ENCODE data around the gene FLNB. TPM values are rescaled to one million over a fixed set of nuclear protein-coding genes. Genes with fewer than 3 reads are reported as not detected.

FLNB gene
- polyA plus RNA-seq, 3 donors = 0.47 to 4.0 (median 2.1) TPM

- no peak overlapping the region for H3K4me2 ChIP-seq (replicated peaks; ENCODE audit: extremely low read depth, low read length, poor library complexity, severe bottlenecking)
- H3K27me3 Mint-ChIP-seq (ENCODE audit: low read depth in 3 of 3) = no peaks in the 10 kb centered on the region
- H3K27me3 ChIP-seq (ENCODE audit: control insufficient read depth in 2 of 2, insufficient read depth in 2 of 2, low read length in 2 of 2) = no peaks in the 10 kb centered on the region
- H3K9ac ChIP-seq (ENCODE audit: insufficient read depth, low read length, poor library complexity, severe bottlenecking) = no peak overlapping the region
- no peak overlapping the region for H3K27ac Mint-ChIP-seq
- H3K4me1 Mint-ChIP-seq = peaks cover 23% of the 10 kb centered on the region
- H3K9me3 ChIP-seq (replicated peaks in 1 of 2; ENCODE audit: control insufficient read depth in 1 of 2, insufficient read depth in 1 of 2, low read length in 2 of 2) = no peaks in the 10 kb centered on the region
- intact Hi-C loops (cut with micrococcal nuclease) = no loop called here
- no peaks in the 10 kb centered on the region for H3K4me1 ChIP-seq (ENCODE audit: control insufficient read depth in 1 of 2, insufficient read depth in 2 of 2, low read length in 2 of 2)
- peaks cover 0 to 4% of the 10 kb centered on the region in 2 donors for H3K36me3 Mint-ChIP-seq
- WGBS (ENCODE audit: insufficient coverage) = 83% methylated on average over 1 of the region's 3 CpGs
- no peak for TF ChIP-seq CTCF (IDR thresholded peaks at IDR 0.05)
- H3K27ac ChIP-seq (ENCODE audit: low read depth in 1 of 2, low read length in 2 of 2) = no peak overlapping the region
- H3K36me3 ChIP-seq (replicated peaks in 1 of 2; ENCODE audit: control insufficient read depth in 1 of 2, insufficient read depth in 2 of 2, low read length in 2 of 2) = no peaks in the 10 kb centered on the region
- no peak overlapping the region for H3K4me3 ChIP-seq (replicated peaks in 1 of 3; ENCODE audit: low read depth in 2 of 3, low read length in 3 of 3)
- H3K79me2 ChIP-seq (ENCODE audit: insufficient read depth, low read length) = peaks cover 68% of the 10 kb centered on the region
- H4K20me1 ChIP-seq (ENCODE audit: insufficient read depth, low read length) = no peaks in the 10 kb centered on the region
- H2AFZ ChIP-seq (ENCODE audit: insufficient read depth, low read depth, low read length, poor library complexity, severe bottlenecking) = no peak overlapping the region
- DNase-seq = no peak
- H3K4me3 Mint-ChIP-seq = no peak overlapping the region
- H3K9me3 Mint-ChIP-seq = no peaks in the 10 kb centered on the region
These were observed 14.3 kb downstream of the FLNB start for GRCh38 chr3:58022490-58022889.

DNA sequence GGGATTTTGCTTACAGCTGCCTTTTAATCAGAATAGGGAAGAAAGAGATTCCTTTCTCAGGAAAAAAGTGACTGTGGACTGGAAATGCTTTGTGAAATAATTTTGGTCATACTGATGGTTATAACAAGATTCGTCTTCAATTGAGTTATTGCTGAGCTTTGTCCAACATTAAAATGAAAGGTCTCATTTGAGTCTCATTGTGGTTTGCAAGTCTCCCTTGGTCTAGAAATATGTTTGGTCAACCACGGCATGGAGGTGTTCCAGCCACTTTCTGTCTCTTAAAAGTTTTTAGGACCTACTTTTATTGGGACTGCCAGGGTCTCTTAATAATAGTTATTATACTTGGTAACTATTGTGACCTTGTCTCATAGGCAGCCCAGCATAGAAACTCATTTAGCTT, 15.3 kb downstream of the FLNB start:
- Mint-ChIP-seq H3K27ac (no peak overlapping the region), H3K4me1 (peaks cover 18% of the 10 kb centered on the region), H3K4me3 (no peak overlapping the region), H3K36me3 (peaks cover 0 to 4% of the 10 kb centered on the region in 2 donors), H3K27me3 (ENCODE audit: low read depth in 3 of 3) (no peaks in the 10 kb centered on the region), H3K9me3 (no peaks in the 10 kb centered on the region)
- Histone ChIP-seq H3K27ac (ENCODE audit: low read depth in 1 of 2, low read length in 2 of 2) (no peak overlapping the region), H3K9me3 (replicated peaks in 1 of 2; ENCODE audit: control insufficient read depth in 1 of 2, insufficient read depth in 1 of 2, low read length in 2 of 2) (no peaks in the 10 kb centered on the region), H3K27me3 (ENCODE audit: control insufficient read depth in 2 of 2, insufficient read depth in 2 of 2, low read length in 2 of 2) (no peaks in the 10 kb centered on the region), H3K79me2 (ENCODE audit: insufficient read depth, low read length) (peaks cover 68% of the 10 kb centered on the region), H3K4me3 (replicated peaks in 1 of 3; ENCODE audit: low read depth in 2 of 3, low read length in 3 of 3) (no peak overlapping the region), H4K20me1 (ENCODE audit: insufficient read depth, low read length) (no peaks in the 10 kb centered on the region), H2AFZ (ENCODE audit: insufficient read depth, low read depth, low read length, poor library complexity, severe bottlenecking) (no peak overlapping the region), H3K9ac (ENCODE audit: insufficient read depth, low read length, poor library complexity, severe bottlenecking) (no peak overlapping the region), H3K36me3 (replicated peaks in 1 of 2; ENCODE audit: control insufficient read depth in 1 of 2, insufficient read depth in 2 of 2, low read length in 2 of 2) (no peaks in the 10 kb centered on the region), H3K4me2 (replicated peaks; ENCODE audit: extremely low read depth, low read length, poor library complexity, severe bottlenecking) (no peak overlapping the region), H3K4me1 (ENCODE audit: control insufficient read depth in 1 of 2, insufficient read depth in 2 of 2, low read length in 2 of 2) (no peaks in the 10 kb centered on the region)
- WGBS (ENCODE audit: insufficient coverage) = 75% methylated on average over 1 of the region's 2 CpGs
- no peak for DNase-seq
- no peak for TF ChIP-seq CTCF (IDR thresholded peaks at IDR 0.05)
- intact Hi-C loops (cut with micrococcal nuclease) = no loop called here
